Stimulated activated CD8-positive, alpha-beta memory T cell treated with anti-CD3 and anti-CD28 coated beads, Interleukin-15, amount 100 ng/mL, for 24 hours (primary cell): ENCODE data around the gene CAMKMT.

Experiments used
- DNase-seq: peaks from one replicate; pipeline ENCODE4 v3.0.0-alpha.2; 2020; ENCODE audit warnings: low read depth

Gene CAMKMT

DNA sequence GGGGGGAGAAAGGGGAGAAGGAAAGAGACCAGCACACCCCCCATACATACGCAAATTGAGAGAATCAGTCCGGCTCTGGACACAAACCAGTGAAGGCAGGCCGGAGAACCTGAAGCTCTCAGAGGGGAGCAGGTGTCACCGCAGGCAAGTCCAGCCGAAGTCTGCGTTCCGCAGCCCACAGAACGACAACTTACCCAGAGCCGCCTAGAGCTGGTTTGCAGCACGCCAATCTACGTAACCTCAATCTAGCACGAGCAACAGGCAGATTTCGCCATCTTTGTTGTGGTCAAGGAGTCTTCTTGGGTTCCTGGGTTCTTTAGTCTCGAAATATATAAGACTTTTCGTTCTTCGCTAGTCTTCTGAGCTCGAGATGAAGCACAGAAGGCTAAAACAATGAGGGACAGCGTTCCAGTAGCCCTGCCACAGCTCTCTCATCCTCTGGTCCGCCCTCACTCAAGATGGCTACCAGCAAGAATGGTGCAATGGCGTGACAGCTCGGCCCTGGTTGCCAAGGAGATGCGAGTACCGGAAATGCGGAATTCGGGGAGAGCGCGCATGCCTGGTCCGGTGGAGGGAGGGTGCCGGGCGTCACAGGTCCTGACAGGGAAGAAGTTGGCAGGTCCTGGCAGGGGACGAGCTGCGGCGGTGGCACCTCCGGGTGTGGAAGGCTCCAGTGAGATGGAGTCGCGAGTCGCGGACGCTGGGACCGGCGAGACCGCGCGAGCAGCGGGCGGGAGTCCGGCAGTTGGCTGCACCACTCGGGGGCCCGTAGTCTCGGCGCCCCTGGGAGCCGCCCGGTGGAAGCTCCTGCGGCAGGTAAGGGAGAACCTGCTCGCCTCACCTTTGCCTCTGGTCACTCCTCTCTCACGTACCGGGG lies at the start of gene CAMKMT, which contains the start of gene PREPL:
CAMKMT (plus strand) TSS at position 618 of the 877 bp plus-strand sequence.
PREPL (minus strand) TSS at position 165 of the 877 bp plus-strand sequence. CDS start 15,152 bp downstream, outside the sequence.
- peak; percentile 97 for DNase-seq

DNA sequence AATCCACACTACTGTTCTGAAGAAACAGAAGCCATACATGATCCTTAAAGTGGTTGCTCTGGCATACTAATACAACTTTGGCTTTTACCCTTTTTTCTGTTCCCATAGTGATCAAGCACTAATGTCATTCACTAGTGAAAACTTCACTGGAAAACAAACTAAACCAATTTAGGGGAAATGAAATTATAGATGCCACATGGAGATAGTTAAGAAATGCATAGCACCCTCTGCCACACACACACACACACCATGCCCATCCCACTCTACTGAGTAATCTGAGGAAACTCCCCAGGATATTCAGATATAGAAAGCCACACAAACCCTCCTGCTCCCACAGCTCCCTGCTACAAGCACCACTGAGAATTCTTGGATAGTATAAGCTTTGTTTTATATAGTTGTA lies 47.4 kb upstream of the CAMKMT start:
- DNase-seq = no peak

DNA sequence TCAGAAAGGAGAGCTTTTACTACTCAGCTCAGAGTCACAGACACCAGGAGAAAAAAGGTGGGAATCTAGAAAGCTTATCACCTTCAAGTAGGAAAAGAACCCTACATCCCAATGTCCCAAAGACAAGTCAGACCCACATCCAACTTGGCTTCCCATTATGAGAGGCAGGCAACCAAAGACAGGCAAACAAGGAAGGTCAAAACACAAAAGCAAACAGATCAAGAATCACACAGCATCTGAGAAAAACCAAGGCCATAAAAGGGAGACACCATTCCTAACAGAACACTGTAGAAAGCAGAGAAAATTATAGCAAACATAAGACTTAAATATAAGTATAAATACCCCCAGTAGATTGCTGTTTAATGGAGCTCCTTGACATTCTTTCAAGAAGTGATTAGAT lies 45.8 kb upstream of the CAMKMT start:
- no peak for DNase-seq

DNA sequence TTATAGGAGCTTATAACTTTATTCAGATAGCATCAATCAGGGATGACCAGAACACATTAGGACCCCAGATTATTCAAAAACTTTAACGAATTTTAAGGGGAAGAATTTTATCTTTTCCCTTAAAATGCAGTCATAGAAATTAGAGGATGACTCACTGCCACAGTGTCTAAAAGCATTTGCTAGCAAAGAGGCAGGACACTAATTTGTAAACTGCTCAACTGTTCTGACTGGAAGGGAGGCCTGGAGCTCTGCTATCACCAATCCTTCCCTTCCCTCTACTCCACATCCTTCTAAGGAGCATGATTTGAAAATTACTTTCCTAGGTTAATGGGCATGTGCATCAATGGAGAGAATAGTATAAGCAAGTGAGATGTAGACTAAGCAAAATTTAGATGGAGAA lies 40.9 kb upstream of the CAMKMT start:
- no peak for DNase-seq

- DNase-seq = no peak
Measured at GRCh38 chr2:44321360-44321759, 40.4 kb upstream of the CAMKMT start.

GRCh38 chr2:44324971-44325426 lies 36.7 kb upstream of the CAMKMT start:
- no peak for DNase-seq

DNA sequence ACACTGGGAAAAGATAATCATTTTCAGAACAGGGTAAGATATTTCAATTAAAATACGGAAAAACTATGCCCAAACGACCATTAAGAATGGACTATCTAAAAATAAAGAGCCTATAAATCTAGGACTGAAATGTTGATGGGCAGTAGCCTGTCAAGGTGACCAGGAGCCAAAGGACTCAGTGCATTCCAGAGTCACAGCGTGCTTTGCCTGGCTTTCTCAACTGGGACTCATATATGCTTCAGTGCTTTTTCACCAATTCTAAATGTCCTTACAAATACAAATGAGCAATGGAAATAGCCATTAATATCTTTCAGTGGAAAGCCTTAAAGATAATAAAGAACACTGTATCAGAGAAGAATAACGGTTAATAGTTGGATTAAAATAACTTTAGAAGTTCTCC lies 35.9 kb upstream of the CAMKMT start:
- no peak for DNase-seq

DNA sequence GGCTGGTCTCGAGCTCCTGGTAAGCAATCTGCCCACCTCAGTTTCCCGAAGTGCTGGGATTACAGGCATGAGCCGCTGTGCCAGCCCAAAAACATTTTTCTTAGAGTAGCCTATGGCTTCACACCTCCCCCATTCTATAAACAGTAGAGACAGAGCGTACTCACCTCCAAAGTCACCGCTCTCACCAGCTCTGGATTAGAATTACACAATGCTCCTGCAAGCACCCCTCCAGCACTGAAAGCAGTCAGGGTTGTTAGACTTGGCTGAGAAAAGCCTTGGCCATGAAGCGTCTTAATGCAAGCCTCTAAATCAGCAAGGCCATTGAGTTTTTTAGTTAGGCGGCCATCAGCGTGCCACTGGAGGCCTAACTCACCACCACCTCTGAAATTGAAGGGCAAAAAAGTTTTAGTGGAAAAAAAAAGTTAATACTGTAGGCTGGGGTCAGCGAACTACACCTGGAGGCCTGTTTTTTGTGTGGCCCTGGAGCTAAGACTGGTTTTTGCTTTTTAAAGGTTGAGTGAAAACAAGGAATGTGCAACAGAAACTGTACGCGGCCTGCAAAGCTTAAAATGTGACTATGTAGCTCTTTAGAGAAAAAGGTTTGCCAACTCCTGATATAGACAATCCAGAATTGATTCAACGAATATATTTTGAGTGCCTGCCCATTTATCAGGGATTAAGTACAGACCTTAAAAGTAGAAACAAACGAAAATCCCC lies 35.0 kb upstream of the CAMKMT start:
- no peak for DNase-seq

- no peak for DNase-seq
Measured at GRCh38 chr2:44328750-44329149, 33.0 kb upstream of the CAMKMT start.

DNA sequence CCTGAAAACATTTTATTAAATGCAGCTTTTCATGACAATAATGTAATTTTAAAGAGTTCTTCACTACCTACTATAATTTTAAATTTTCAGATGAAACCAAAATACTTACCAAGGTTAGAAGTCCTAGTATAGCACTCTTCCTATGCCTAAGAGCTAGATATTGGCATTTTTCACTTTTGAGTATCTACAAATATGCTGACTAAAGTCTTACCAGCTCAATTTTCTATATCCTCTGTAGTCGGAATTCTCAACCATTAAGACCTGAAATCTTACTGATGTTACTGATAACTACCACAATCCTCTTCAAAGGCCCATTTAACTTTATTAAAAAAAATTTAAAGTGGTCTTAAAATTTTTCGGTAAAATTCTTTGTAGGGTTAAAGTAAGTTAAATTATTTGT lies 32.4 kb upstream of the CAMKMT start:
- DNase-seq = no peak

GRCh38 chr2:44330801-44331200 lies 30.9 kb upstream of the CAMKMT start:
- DNase-seq = no peak

DNA sequence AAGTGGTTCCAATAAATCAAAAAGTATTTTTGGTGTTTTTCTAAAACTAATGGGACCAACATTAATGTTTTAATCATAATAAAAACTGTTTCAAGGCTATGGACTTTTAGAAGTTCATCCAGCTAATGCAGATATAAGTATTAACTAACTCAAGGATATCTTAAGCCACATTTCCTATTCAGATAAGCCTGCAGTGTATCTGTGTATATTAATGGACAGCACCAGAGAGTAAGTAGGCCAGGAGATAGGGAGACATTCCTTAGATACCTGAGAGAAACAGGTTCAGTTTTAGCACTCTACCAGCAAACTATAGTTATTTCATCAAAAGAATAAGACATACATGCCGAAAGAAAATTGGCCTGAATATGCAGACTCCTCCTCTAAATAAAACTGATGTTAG lies 27.8 kb upstream of the CAMKMT start:
- DNase-seq = no peak

GRCh38 chr2:44335806-44336538 lies 25.8 kb upstream of the CAMKMT start:
- no peak for DNase-seq

- DNase-seq = no peak
Measured at GRCh38 chr2:44342854-44343253, 18.9 kb upstream of the CAMKMT start.

DNA sequence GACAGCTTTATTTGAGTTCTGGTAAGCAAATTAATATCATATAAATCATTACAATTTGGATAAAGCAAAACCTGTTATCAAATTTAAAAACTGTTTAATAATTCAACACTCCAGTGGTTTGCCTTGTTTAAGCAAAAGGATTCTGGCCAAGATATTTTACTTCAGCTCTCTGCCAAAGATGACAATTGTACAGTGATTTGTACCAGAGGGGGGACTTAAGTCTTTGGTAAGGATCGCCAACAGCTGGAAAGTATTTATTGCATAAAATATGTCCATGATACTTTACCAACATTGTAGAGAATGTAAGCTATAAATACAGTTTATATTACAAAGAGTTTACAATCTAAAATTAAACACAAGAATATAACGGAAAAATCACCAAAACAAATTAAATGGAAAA lies 14.2 kb upstream of the CAMKMT start:
- DNase-seq = no peak

DNA sequence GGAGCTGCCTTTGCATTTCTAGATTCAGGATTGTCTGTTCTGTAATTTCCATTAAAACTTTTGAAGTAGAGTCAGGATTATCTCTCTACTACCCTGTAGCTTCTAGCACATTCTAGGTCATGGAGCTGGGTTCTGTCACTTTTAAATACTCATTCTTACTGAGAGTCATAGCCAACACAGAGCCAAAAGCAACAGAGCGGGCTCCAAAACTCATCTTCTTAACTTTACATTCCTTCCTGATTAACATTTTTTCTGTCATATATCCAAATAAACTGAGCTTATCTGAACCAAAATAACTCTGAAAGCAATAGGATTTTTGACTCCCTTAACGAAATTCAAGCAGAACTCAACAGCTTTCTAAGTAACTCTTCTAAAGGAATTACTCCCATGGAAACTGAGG lies 13.3 kb upstream of the CAMKMT start:
- DNase-seq = no peak

GRCh38 chr2:44349506-44349905 lies 12.2 kb upstream of the CAMKMT start:
- DNase-seq = no peak

- no peak for DNase-seq
Measured at GRCh38 chr2:44351088-44351487, 10.7 kb upstream of the CAMKMT start.

- no peak for DNase-seq
Measured at GRCh38 chr2:44351676-44352075, 10.1 kb upstream of the CAMKMT start.

DNA sequence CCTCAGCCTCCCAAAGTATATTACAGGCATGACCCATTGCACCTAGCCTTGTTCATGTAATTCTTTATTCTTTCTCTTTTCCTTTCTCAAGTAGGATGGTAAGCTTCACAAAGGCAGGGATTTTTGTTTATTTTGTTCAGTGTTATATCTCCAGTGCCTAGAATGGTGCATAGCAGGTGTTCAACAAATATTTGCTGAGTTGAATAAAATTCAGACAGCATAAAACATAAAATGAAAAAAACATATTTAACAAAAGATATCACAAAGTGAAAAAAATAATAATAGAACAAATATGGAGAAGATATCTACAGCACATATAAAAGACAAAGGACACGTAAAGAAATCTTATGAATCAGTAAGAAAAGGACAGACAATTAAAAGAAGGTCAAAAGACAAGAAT lies 9.2 kb upstream of the CAMKMT start:
- no peak for DNase-seq

GRCh38 chr2:44354761-44355160 lies 7.0 kb upstream of the CAMKMT start:
- no peak for DNase-seq

DNA sequence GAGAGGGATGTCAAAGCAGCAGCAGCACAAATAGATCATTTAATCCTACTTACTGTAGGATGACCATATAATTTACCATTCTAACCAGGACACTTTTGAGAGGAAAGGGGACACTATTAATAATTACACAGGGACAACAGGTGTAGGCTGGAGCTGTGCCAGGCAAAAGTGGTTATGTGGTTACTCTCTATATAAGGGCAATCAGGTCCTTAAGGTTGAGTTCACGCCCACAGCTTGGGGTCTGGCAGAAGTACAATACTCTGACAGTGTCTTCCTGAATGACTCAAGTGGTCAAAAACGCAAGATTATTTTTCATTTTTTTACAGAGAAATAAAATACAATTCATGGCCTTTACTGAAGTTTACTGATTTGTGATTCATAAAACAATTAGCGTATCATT lies 3.2 kb upstream of the CAMKMT start:
- no peak for DNase-seq
